H9 (cell line): Measurements from ENCODE around the gene SIGLEC12. TPM values are rescaled to one million over a fixed set of nuclear protein-coding genes. Genes with fewer than 3 reads are reported as not detected.

Source experiments
- DNase-seq: peaks from one replicate; pipeline ENCODE4 v3.0.0-alpha.2; 2017
- H2AFZ ChIP-seq: one replicate; pipeline ENCODE4 v1.6.1; 2013; ENCODE audit warnings: mild to moderate bottlenecking, low read length, control low read depth, moderate library complexity
- H2AK5ac ChIP-seq: 2 replicates; pipeline ENCODE4 v1.6.1; 2013; ENCODE audit warnings: low read length, control low read depth, mixed read lengths; ENCODE audit not compliant: insufficient read length
- H2BK120ac ChIP-seq: one replicate; pipeline ENCODE4 v1.6.1; 2013; ENCODE audit warnings: low read depth, mild to moderate bottlenecking, low read length, control low read depth, inconsistent platforms; ENCODE audit not compliant: poor library complexity, severe bottlenecking
- H2BK12ac ChIP-seq: 2 replicates; pipeline ENCODE4 v1.6.1; 2013; ENCODE audit warnings: low read length, control low read depth, mixed read lengths, low read depth; ENCODE audit not compliant: insufficient read length
- H2BK15ac ChIP-seq: 2 replicates; pipeline ENCODE4 v1.6.1; 2013; ENCODE audit warnings: low read depth, low read length, control low read depth
- H2BK20ac ChIP-seq: one replicate; pipeline ENCODE4 v1.6.1; 2013; ENCODE audit warnings: low read depth, mild to moderate bottlenecking, low read length, control low read depth, inconsistent platforms; ENCODE audit not compliant: poor library complexity, severe bottlenecking
- H2BK5ac ChIP-seq: 2 replicates; pipeline ENCODE4 v1.6.1; 2013; ENCODE audit warnings: low read length, control low read depth, mixed read lengths; ENCODE audit not compliant: insufficient read length
- H3K14ac ChIP-seq: 2 replicates; pipeline ENCODE4 v1.6.1; 2013; ENCODE audit warnings: low read length, control low read depth; ENCODE audit not compliant: insufficient read depth
- H3K18ac ChIP-seq: 2 replicates; pipeline ENCODE4 v1.6.1; 2013; ENCODE audit warnings: low read depth, mild to moderate bottlenecking, mixed read lengths, low read length, control low read depth; ENCODE audit not compliant: insufficient read length
- H3K23ac ChIP-seq: 2 replicates; pipeline ENCODE4 v1.6.1; 2013; ENCODE audit warnings: low read length, control low read depth, mixed read lengths, low read depth; ENCODE audit not compliant: insufficient read length
- H3K23me2 ChIP-seq: 2 replicates; pipeline ENCODE4 v1.6.1; 2013; ENCODE audit warnings: low read depth, mild to moderate bottlenecking, mixed read lengths, low read length, control low read depth; ENCODE audit not compliant: insufficient read length, poor library complexity, severe bottlenecking
- H3K27ac ChIP-seq: 2 replicates; pipeline ENCODE4 v1.5.1; 2013; ENCODE audit warnings: low read length, control low read depth, mixed read lengths, low read depth; ENCODE audit not compliant: insufficient read length
- H3K27me3 ChIP-seq: 2 replicates; pipeline ENCODE4 v1.6.1; 2013; ENCODE audit warnings: low read length, control low read depth, inconsistent platforms; ENCODE audit not compliant: insufficient read depth
- H3K4ac ChIP-seq: 2 replicates; pipeline ENCODE4 v1.6.1; 2013; ENCODE audit warnings: low read depth, mild to moderate bottlenecking, control low read depth, inconsistent platforms, low read length, moderate library complexity
- H3K4me1 ChIP-seq: 2 replicates; pipeline ENCODE4 v1.6.1; 2013; ENCODE audit warnings: low read length, control low read depth, inconsistent platforms; ENCODE audit not compliant: insufficient read depth
- H3K4me2 ChIP-seq: 2 replicates; pipeline ENCODE4 v1.6.1; 2013; ENCODE audit warnings: low read length, control low read depth, mixed read lengths; ENCODE audit not compliant: insufficient read length, insufficient read depth
- H3K56ac ChIP-seq: 2 replicates; pipeline ENCODE4 v1.6.1; 2013; ENCODE audit warnings: low read depth, mild to moderate bottlenecking, mixed read lengths, low read length, control low read depth; ENCODE audit not compliant: insufficient read length
- H3K79me1 ChIP-seq: 2 replicates; pipeline ENCODE4 v1.6.1; 2013; ENCODE audit warnings: low read depth, mild to moderate bottlenecking, moderate library complexity, low read length, control low read depth, inconsistent platforms; ENCODE audit not compliant: insufficient read depth, poor library complexity, severe bottlenecking
- H3K79me2 ChIP-seq: 2 replicates; pipeline ENCODE4 v1.6.1; 2013; ENCODE audit warnings: low read length, control low read depth, inconsistent platforms; ENCODE audit not compliant: insufficient read depth
- H3K9ac ChIP-seq: 2 replicates; pipeline ENCODE4 v1.6.1; 2013; ENCODE audit warnings: low read length, control low read depth, mixed read lengths; ENCODE audit not compliant: insufficient read length; ENCODE audit errors: extremely low read depth
- H3K9me3 ChIP-seq: one replicate; pipeline ENCODE4 v1.6.1; 2013; ENCODE audit warnings: low read depth, low read length, inconsistent platforms; ENCODE audit not compliant: control insufficient read depth
- H3T11ph ChIP-seq: one replicate; pipeline ENCODE4 v1.6.1; 2013; ENCODE audit warnings: mild to moderate bottlenecking, low read length, control low read depth, inconsistent platforms
- H4K20me1 ChIP-seq: one replicate; pipeline ENCODE4 v1.6.1; 2013; ENCODE audit not compliant: control insufficient read depth, insufficient read length, insufficient read depth
- H4K5ac ChIP-seq: 2 replicates; pipeline ENCODE4 v1.6.1; 2013; ENCODE audit warnings: low read depth, mild to moderate bottlenecking, mixed read lengths, low read length, control low read depth; ENCODE audit not compliant: insufficient read length
- H4K8ac ChIP-seq: replicated peaks from 2 replicates; pipeline ENCODE4 v1.6.1; 2013; ENCODE audit warnings: low read length, control low read depth, mixed read lengths, low read depth; ENCODE audit not compliant: insufficient read length
- H4K91ac ChIP-seq: 2 replicates; pipeline ENCODE4 v1.6.1; 2013; ENCODE audit warnings: low read depth, mild to moderate bottlenecking, moderate library complexity, mixed read lengths, low read length, control low read depth; ENCODE audit not compliant: insufficient read length
- H3K27ac Mint-ChIP-seq, 3 experiments: 2 replicates in 2 of 3; 3 replicates in 1 of 3; pipeline ENCODE4 v1.8.0; 2020 to 2021; ENCODE audit warnings: mixed read lengths in 3 of 3, mild to moderate bottlenecking in 1 of 3, moderate library complexity in 1 of 3
- H3K27me3 Mint-ChIP-seq: 2 replicates; pipeline ENCODE4 v1.8.0; 2021; ENCODE audit warnings: low read depth, mild to moderate bottlenecking, moderate library complexity, mixed read lengths
- H3K36me3 Mint-ChIP-seq, 3 experiments: 2 replicates in 2 of 3; 3 replicates in 1 of 3; pipeline ENCODE4 v1.8.0; 2020 to 2021; ENCODE audit warnings: low read depth in 3 of 3, mixed read lengths in 3 of 3; ENCODE audit not compliant: insufficient read depth in 1 of 3
- H3K4me1 Mint-ChIP-seq, 2 experiments: 2 replicates each; pipeline ENCODE4 v1.8.0; 2020; ENCODE audit warnings: mixed read lengths in 2 of 2
- H3K4me3 Mint-ChIP-seq, 2 experiments: 2 replicates in 1 of 2; 3 replicates in 1 of 2; pipeline ENCODE4 v1.8.0; 2020 to 2021; ENCODE audit warnings: mild to moderate bottlenecking in 2 of 2, mixed read lengths in 2 of 2, moderate library complexity in 1 of 2
- H3K9me3 Mint-ChIP-seq, 2 experiments: 2 replicates in 1 of 2; 3 replicates in 1 of 2; pipeline ENCODE4 v1.8.0; 2020; ENCODE audit warnings: mild to moderate bottlenecking in 2 of 2, mixed read lengths in 2 of 2, moderate library complexity in 1 of 2
- WGBS: extraction: QIAGEN DNeasy Blood & Tissue Kit; methylation state at CpG from one replicate; pipeline ENCODE4 v1.1.7; 2013; ENCODE audit warnings: missing lambda C conversion rate, low lambda C conversion rate, mixed read lengths; ENCODE audit not compliant: insufficient read length; ENCODE audit errors: extremely low coverage; 5-methylcytosine and 5-hydroxymethylcytosine counted together
- total RNA-seq: library from RNA; stranded (reverse); gene quantifications from 2 replicates; pipeline ENCODE4 v1.2.1, GENCODE V29; 2021
- TF ChIP-seq, protein P1 (sequence below): fragments of 200-600 bp; sonication (generic); conservative IDR thresholded peaks from 3 replicates; pipeline ENCODE4 v1.8.0; 2021; ENCODE audit warnings: antibody characterized with exemption, mild to moderate bottlenecking

The SIGLEC12 gene
- total RNA-seq, 1 experiment from 2014 or later, result not detected

DNA sequence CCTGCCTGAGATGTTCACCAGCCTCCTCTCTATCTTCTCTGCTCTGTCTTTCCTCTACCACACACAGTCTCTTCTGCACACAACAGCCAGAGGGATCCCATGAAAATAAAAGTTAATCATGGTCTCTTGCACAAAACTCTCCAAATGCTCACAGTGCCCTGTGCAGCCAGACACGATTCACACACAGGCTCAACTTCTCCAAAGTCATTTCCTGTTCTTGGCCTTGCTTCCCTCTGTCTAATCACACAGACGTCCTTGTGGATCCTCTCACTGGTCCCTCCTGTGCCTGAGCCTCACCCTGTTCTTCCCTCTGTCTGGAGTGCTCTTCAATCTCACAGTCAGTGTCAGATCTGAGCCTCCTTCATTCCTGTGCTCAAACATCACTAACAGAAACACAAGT, 7.8 kb downstream of the SIGLEC12 start:
- H2AFZ ChIP-seq, result no peak overlapping the region
- no peak overlapping the region for H2AK5ac ChIP-seq
- no peak overlapping the region for H2BK120ac ChIP-seq
- H3K4me1 ChIP-seq, result no peaks in the 10 kb centered on the region
- no CpG with 5 or more reads among the region's 2 CpGs for WGBS
- no peak overlapping the region for H2BK15ac ChIP-seq
- TF ChIP-seq, protein P1, sequence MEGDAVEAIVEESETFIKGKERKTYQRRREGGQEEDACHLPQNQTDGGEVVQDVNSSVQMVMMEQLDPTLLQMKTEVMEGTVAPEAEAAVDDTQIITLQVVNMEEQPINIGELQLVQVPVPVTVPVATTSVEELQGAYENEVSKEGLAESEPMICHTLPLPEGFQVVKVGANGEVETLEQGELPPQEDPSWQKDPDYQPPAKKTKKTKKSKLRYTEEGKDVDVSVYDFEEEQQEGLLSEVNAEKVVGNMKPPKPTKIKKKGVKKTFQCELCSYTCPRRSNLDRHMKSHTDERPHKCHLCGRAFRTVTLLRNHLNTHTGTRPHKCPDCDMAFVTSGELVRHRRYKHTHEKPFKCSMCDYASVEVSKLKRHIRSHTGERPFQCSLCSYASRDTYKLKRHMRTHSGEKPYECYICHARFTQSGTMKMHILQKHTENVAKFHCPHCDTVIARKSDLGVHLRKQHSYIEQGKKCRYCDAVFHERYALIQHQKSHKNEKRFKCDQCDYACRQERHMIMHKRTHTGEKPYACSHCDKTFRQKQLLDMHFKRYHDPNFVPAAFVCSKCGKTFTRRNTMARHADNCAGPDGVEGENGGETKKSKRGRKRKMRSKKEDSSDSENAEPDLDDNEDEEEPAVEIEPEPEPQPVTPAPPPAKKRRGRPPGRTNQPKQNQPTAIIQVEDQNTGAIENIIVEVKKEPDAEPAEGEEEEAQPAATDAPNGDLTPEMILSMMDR, result no peak
- no peaks in the 10 kb centered on the region for H3K79me2 ChIP-seq
- H3K27ac ChIP-seq, result no peak overlapping the region
- no peak overlapping the region for H2BK5ac ChIP-seq
- H3K79me1 ChIP-seq, result no peaks in the 10 kb centered on the region
- Mint-ChIP-seq H3K27me3 (peaks cover 29% of the 10 kb centered on the region), H3K27ac (no peak overlapping the region), H3K4me1 (no peaks in the 10 kb centered on the region), H3K9me3 (peaks cover 61 to 95% of the 10 kb centered on the region in 2 experiments), H3K36me3 (peaks cover 0 to 15% (median 8%) of the 10 kb centered on the region in 3 experiments; a peak in 4 of 7 replicates), H3K4me3 (no peak overlapping the region)
- no peaks in the 10 kb centered on the region for H3K27me3 ChIP-seq
- H3K14ac ChIP-seq, result no peak overlapping the region
- H3K9ac ChIP-seq, result no peak overlapping the region
- H3K23me2 ChIP-seq, result no peaks in the 10 kb centered on the region
- H4K20me1 ChIP-seq, result no peaks in the 10 kb centered on the region
- no peak overlapping the region for H3K23ac ChIP-seq
- no peak overlapping the region for H3K4me2 ChIP-seq
- no peak overlapping the region for H2BK20ac ChIP-seq
- no peak overlapping the region for H4K8ac ChIP-seq
- H3T11ph ChIP-seq, result no peak overlapping the region
- H3K56ac ChIP-seq, result no peak overlapping the region
- H4K91ac ChIP-seq, result no peak overlapping the region
- no peaks in the 10 kb centered on the region for H3K9me3 ChIP-seq
- H3K18ac ChIP-seq, result no peak overlapping the region
- H2BK12ac ChIP-seq, result no peak overlapping the region
- DNase-seq, result no peak
- H4K5ac ChIP-seq, result no peak overlapping the region
- no peak overlapping the region for H3K4ac ChIP-seq
